HG03097 (cell line): ENCODE data around the gene HDAC3.

ENCODE experiments used
- ATAC-seq: cut with Tn5 transposase; IDR thresholded peaks from one replicate; pipeline ENCODE4 v1.9.1; 2021; ENCODE audit not compliant: unreplicated experiment, low FRiP score

The HDAC3 gene

DNA sequence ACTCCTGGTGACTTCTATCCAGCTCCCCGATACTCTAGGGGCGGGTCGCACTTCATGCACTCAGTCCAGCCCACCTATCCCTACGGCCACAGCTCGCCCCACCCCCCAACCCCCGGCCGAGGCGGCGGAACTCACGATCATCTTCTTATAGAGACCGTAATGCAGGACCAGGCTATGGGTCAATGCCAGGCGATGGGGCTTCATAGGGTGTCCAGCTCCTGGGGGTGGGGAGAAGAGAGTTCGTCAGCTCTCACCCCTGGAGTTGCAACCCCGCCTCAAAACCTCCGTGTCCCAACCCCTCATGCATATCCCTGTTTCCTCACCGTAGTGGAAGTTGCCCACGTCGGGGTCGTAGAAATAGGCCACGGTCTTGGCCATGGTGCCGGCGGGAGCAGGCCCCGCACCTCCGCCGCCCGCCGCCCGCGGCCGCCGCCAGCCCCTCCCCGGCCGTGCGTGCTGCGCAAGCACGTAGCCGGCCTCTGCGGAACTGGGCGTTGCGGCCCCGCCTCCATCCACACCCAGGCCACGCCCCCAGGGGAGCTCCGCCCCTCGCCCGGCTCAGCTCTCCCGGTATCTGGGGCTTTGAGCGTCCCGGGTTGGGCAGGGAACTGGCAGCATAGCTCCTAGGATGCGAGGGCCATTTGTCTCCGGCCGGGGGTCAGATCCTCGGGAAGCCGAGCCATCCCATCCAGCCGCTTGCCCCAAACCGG, at the start of gene HDAC3, which contains the start of gene RELL2:
Gene HDAC3, minus strand, starts transcription at position 437 of the 710 bp plus-strand sequence. Its CDS starts 59 bp downstream, at position 378.
Gene RELL2, plus strand, starts transcription at position 585 of the 710 bp plus-strand sequence. CDS start 1,229 bp downstream, outside the sequence.
- ATAC-seq, result peak; percentile 81

DNA sequence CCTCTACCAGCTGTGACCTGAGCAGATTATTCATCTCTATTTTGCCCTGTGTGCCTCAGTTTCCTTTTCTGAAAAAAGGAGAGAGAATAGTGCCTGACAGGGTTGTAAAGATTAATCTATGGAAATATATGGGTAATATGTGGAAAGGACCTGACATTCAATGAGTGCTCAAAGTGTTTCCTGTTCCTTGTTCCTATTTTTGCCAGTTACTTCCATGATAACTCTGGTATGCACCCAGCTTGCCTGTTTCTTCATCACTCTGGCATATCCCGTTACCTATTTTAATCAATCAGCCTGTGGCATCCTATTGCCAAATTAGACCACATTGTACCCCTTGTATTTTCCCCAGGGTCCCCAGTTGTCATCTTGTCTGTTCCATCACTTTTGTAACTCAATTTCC, 48.9 kb upstream of the HDAC3 start:
- ATAC-seq, result no peak

DNA sequence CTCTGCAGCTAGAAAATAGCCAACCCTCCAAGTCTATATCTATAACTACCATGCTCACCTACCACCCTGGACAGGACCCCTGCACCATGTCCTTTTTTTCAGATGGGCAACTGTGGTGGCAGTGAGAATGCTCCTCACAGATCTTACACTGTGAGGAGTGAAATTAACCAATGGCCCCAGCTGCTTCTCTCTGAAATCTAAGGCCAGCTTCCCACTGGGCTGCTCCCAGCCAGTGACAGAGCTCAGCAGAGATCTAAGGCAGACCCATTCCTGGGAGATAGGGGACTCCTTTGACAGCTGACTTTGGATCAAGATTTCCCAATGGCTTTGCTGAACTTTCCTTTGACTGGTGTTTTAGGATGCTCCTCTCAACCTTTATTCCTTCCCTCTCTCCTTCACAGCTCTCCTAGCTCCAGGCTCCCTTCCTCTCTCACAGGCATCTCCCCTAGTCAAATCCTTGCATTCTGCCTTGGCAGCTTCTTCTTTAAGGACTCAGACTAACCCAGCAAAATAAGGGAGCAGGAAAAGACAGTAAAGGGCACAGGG, 47.0 kb upstream of the HDAC3 start:
- no peak for ATAC-seq

DNA sequence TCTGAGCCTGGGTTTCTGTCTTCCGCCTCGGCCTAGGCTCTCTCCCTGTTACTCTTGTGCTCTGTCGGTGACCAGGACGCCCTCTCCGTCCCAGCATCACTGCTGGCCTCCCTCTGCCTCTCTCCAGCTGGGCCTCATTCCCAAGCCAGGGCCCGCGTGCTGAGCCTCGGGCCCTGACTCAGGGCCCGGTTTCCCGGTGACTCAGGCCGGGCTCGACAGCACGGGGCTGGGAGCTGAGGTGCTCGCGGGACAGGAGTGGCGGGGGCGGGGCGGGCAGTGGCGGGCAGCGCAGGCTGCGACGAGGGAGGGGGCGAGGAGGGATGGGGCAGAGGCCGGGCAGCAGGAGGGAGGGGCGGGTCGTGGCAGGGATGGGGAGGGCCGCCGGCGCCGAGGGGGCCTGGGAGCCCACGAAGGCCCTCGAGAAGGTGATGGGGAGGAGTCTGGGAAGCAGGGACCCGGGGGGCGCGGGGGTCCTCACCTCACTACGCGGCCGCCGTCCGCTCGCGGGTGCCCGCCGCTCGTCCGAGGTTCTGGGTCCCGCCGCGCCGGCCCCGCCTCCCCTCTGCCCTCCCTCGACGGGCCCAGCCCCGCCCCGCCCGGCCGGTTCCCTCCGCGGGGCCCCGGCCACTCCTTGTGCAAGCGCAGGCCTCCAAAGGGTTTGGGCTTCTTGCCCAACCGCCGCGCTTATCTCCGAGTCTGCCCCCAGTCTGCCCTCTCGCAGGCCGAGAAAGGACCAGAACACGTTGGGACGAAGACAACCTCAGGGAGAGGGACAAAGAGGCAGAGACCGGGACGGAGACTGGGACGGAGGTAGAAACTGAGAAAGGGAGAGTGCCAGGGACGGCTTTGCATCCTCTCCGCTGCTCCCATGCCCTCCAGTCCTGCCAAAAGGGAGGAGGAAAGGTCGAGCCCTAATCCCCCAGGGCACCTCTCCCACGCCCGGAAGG, 45.3 kb upstream of the HDAC3 start, which contains the start of gene ARAP3:
Gene ARAP3, minus strand, starts transcription at position 536 of the 947 bp plus-strand sequence. CDS start 1,744 bp downstream, outside the sequence.
- ATAC-seq, result no peak

GRCh38 chr5:141681295-141681694, 44.6 kb upstream of the HDAC3 start:
- no peak for ATAC-seq

DNA sequence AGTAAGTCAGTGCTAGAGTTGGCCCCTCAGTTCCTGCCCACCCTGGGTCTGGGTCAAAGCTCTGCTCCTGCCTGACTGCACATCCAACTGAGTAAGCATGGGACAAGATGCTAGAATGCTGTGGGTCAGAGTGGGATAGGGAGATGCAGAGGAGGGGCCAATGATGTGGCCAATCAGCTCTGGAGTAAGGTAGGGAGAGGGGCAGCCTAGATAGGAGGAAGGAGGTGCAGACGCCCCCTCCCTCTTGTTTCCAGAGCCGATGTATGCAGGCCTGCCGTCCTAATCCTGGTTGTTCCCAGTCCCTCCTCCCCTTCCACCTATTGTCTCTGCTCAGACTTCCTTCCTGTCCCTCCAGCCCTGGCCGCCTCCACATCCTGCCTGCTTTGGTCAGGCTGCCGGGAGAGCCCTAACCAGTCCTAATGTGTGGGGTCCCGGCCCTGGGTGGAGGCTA, 44.1 kb upstream of the HDAC3 start:
- ATAC-seq, result no peak

- no peak for ATAC-seq
These were observed 43.5 kb upstream of the HDAC3 start for GRCh38 chr5:141680178-141680577.

- no peak for ATAC-seq
These were observed 40.8 kb upstream of the HDAC3 start for GRCh38 chr5:141677415-141677814.

GRCh38 chr5:141675672-141676071, 39.0 kb upstream of the HDAC3 start:
- ATAC-seq, result no peak

GRCh38 chr5:141674747-141675146, 38.1 kb upstream of the HDAC3 start:
- no peak for ATAC-seq

DNA sequence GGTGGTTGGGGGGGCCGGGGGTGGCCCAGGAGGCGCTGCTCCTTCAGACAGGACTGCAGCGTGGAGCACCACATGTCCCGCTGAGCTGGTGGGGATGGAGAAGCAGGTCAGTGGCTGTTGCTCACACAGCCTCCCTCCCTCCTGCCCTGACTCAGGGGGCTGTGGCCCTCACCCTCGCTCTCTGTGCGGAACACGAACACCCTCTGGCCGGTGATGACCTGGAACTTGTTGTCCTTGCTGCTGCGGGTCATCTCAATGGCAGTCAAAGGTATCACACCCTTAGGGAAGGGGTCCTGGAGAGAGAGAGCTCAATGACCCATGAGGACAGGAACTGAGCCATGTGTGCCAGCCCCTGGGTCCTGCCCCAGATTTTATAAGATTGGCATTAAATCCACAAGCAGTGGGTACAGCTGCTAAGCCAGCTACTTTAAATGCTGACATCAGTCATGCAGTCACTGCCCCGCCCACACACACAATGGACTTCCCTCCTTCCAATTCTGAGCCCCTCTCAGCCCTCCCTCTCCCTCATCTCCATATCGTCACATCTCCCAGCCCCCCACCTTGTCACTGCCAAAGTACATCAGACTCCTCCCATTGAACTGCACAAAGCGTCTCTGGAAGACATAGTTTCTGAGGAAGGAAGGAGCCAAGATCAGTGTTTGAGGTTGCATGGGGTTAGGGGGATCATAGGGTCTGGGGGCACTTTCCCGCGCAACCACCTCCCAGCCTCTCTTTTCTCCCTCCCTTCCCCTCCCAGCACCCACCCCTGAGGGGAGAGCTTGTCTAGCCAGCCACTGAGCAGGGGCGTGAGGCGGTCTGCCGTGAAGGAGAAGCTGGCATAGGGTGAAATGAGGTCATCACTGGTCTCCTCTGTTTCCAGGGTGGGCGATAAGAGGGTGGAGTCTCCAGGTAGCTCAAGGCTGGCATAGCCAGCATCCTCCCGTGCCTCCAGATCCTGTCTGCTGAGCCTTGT, 36.5 kb upstream of the HDAC3 start:
- ATAC-seq, result no peak

DNA sequence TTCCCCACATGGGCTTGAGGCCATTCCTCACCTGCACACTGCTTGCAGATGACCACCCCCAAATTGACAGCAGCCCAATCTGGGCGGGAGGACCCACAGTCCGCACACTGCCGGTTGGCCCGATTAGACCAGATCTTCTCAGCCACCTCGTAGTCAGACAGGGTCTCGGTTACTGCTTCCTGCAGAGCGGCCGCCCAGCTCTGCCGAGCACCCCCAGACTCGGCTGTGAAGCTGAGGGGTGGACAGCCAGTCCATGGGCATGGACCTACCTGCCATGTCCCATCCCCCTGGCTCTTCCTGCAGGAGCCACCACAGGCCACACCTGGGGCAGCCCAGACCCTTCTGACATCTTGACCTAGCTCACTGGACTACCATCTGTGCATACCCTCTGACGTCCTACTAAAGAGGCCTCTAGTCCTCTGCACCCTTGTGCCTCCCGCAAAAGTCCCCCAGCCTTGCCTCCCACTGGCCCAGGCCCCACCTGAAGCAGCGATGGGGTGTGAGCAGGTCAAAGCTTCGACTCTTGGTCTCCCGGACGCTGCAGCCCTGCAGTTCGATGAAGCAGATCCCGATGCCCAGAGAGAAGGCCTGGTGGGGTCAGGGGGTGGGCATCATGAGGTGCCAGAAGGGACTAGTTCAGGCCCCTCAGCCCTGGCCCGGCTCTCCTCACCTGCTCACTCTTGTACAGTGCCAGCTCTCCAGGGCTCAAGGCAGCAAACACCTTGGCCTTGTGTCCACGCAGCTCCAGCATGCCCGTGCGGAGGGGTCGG, 35.6 kb upstream of the HDAC3 start:
- no peak for ATAC-seq

GRCh38 chr5:141669520-141669919, 32.9 kb upstream of the HDAC3 start:
- no peak for ATAC-seq

GRCh38 chr5:141668601-141669265, 32.1 kb upstream of the HDAC3 start:
- ATAC-seq, result no peak

DNA sequence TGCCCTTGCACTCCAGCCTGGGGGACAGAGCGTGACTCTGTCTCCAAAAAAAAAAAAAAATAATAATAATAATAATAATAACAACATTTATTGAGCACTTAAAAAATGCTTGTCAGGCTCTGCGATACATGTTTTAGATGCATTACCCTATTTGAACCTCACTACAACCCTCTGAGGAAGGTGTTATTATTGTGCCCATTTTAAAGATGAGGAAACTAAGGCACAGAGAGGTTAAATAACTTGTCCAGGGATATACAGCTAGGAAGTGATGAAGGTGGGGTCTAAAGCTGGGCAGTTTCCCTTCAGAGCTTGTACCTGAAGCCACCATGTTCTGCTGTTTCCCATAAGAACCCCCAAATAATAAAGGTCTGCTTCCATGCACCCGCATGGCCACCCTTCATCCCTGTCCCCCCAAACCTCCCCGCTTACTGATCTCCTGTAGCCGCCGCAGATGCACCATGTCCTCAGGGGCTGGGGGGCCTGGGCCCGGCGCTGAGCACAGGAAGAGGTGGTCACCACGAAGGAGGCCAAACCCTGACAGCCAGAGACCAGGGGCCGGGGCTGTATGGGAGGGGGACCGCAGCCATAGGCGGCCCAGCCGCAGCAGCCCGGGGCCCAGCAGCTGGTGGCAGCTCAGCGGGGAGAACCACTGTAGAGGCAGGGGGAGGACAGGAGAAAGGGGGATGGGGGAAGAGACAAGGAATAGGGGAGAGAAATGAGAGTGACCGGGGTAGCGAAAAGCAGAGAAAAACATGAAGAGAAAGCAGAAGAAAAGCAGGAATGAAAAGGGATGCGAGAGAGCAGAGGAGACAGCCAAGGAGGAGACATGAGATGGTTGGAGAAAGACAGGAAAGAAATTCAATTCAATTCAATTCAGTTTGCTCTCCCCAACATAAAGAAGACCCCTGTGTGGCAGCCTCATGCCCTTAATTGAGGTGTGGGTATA, 29.6 kb upstream of the HDAC3 start:
- no peak for ATAC-seq

DNA sequence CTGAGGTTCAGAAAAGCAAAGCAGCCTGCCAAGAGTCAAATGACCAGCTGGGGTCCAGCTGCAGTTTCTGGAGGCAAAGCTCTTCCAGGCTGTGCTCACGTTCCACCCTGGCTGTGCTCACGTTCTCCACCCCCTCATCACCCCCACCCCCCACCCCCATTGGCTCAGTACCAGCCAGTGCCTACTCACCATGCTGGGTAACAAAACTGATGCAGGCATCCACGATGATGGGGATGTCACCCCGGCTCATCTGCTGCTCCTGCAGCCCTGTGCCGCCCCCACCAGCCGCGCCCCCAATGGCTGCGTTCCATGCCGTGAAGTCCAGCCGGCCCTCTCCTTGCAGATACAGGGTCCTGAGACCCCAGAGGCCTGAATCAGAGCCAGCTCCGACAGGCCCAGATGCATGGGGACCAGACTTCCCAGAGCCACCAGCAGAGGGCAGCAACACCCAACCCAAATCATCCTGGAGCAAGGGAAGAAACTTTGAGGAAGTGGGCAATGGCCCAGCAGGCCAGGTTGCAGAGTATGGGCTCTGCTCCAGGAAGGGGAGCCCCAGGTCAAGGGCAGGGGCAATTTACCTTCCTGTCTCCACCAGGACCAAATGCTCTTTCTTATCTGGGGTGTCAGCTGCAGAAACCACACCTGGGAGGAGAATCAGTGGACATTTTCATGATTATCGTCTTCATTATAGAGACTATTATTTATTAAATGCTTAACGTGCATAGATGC, 28.2 kb upstream of the HDAC3 start:
- peak; percentile 97 for ATAC-seq

GRCh38 chr5:141663506-141663905, 26.9 kb upstream of the HDAC3 start:
- no peak for ATAC-seq
